NT2/D1 (cell line): ENCODE measurements around the gene MTFR2.
"Not testable (repeated sequence)": the region's sequence is repeated elsewhere in the genome, so short reads cannot be mapped to it uniquely, and the experiment has no call there.

Experiments
- SUZ12 ChIP-seq: IDR thresholded peaks from 2 replicates; pipeline ENCODE4 v1.6.1; 2011; ENCODE audit not compliant: insufficient read length, insufficient read depth; ENCODE audit errors: extremely low read depth
- ZNF274 ChIP-seq: IDR thresholded peaks from 2 replicates; pipeline ENCODE4 v1.6.1; 2011; ENCODE audit warnings: mild to moderate bottlenecking, low read depth, low read length

DNA sequence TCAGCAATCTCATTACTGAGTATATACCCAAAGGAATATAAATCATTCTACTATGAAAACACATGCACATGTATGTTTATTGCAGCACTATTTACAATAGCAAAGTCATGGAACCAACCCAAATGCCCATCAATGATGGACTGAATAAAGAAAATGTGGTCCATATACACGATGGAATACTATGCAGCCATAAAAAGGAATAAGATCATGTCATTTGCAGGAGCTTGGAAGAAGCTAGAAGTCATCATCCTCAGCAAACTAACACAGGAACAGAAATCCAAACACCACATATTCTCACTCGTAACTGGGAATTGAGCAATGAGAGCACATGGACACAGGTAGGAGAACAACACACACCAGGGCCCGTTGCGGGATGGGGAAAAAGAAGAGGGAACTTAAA lies 25.1 kb downstream of the MTFR2 start:
- not testable (repeated sequence) for TF ChIP-seq ZNF274, SUZ12
